Measurements from ENCODE around the gene ACAA2. TPM values are rescaled to one million over a fixed set of nuclear protein-coding genes. Genes with fewer than 3 reads are reported as not detected.

Gene ACAA2
- total and polyA plus RNA-seq, 2 donors = 44.5 to 54.5 TPM

DNA sequence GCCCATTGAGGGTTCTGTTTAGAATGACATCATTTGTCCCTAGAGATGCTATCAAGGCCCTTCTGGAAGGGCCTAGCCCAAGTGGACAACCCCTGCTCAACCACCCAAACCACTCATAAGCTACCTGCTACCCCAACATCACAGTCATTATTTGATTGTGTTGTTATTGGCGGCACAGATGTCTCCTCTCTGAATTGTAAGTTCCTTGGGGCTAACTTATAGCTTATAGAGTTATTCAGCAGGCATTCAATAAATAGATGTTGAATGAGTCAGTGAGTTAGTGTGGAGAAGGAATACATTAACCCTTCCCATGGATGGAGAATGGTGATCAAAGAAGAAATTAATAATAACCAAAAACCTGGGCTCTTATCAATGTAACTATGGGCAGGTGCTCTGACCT, 80.0 kb downstream of the ACAA2 start:
- no peak for DNase-seq (ENCODE audit: low read depth in 6 of 9, low spot score in 9 of 9)
- 100% methylated on average over 1 of the region's 1 CpG for WGBS
- H3K4me1 ChIP-seq (ENCODE audit: control insufficient read depth in 2 of 2, insufficient read depth in 2 of 2, low read length in 2 of 2) = peaks cover 3 to 13% of the 10 kb centered on the region in 2 donors
- no peaks in the 10 kb centered on the region for H3K27me3 ChIP-seq (ENCODE audit: control insufficient read depth in 2 of 2, insufficient read depth in 1 of 2, low read length in 1 of 2)
- no peak overlapping the region for H3K4me3 ChIP-seq (ENCODE audit: low read length in 2 of 2)
- H3K9me3 ChIP-seq (ENCODE audit: control insufficient read depth in 2 of 2, insufficient read depth in 1 of 2, low read length in 1 of 2) = no peaks in the 10 kb centered on the region
- no peaks in the 10 kb centered on the region for H3K36me3 ChIP-seq (ENCODE audit: control insufficient read depth in 2 of 2, insufficient read depth in 2 of 2, low read length in 1 of 2)
- H3K27ac ChIP-seq (ENCODE audit: low read depth in 1 of 2, low read length in 1 of 2) = no peak overlapping the region

Measured in thymus (tissue), 11 donors.